ENCODE measurements around the gene ZNF296.

DNA sequence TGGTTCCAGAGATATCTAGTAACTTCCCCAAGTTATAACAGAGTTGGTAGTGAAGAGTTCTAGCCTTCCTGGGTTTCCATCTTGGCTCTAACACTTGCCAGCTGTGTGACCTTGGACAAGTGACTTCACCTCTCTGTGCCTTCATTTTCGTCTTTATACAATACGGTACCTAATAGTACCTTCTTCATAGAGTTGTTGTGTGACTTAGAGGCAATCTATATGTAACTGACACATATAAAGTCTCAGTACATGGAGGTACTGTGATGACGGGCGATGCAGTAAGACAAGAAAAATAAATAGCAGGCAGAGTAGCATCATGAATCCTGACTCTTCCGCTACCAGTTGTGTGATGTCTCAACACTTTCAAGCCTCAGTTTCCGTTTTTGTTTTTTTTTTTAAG lies 45.5 kb downstream of the ZNF296 start:
- TF ChIP-seq CTCF (IDR thresholded peaks at IDR 0.05) (no peak), EZH2 (IDR thresholded peaks at IDR 0.05) (no peak)

Measured in neural progenitor cell (in vitro differentiated cells).